Measurements from ENCODE around the gene PHACTR1. TPM values are rescaled to one million over a fixed set of nuclear protein-coding genes. Genes with fewer than 3 reads are reported as not detected.
"Not testable (repeated sequence)": the region's sequence is repeated elsewhere in the genome, so short reads cannot be mapped to it uniquely, and the experiment has no call there.

Gene PHACTR1
- total RNA-seq, 4 donors from 2014 or later, result 12.6 to 17.7 (median 17.1) TPM

- ATAC-seq (ENCODE audit: low FRiP score) (no peak), DNase-seq (ENCODE audit: low spot score) (no peak)
Measured at GRCh38 chr6:13318821-13319220, 602.3 kb downstream of the PHACTR1 start.

GRCh38 chr6:13319891-13320564 is 603.5 kb downstream of the PHACTR1 start:
- no peak for TF ChIP-seq CTCF (IDR thresholded peaks at IDR 0.05)
- ATAC-seq (ENCODE audit: low FRiP score) (no peak), DNase-seq (ENCODE audit: low spot score) (no peak)

More at GRCh38 chr6:13318821-13319220, 602.3 kb downstream of the PHACTR1 start:
- TF ChIP-seq CTCF (IDR thresholded peaks at IDR 0.05), result no peak

GRCh38 chr6:13326031-13326586 is 609.5 kb downstream of the PHACTR1 start:
- ATAC-seq (ENCODE audit: low FRiP score); DNase-seq (ENCODE audit: low spot score): not testable (repeated sequence)

GRCh38 chr6:13327691-13328075 is 611.1 kb downstream of the PHACTR1 start:
- no peak for TF ChIP-seq CTCF (IDR thresholded peaks at IDR 0.05)
- no peak for ATAC-seq (ENCODE audit: low FRiP score)
- DNase-seq (ENCODE audit: low spot score), result no peak

GRCh38 chr6:13328076-13328874 is 611.7 kb downstream of the PHACTR1 start, which contains the start of gene TBC1D7:
Gene TBC1D7, minus strand, starts transcription at chr6:13328537. Its CDS starts 1,639 bp downstream, at chr6:13326898.
- ATAC-seq (ENCODE audit: low FRiP score) (peak; percentile 96), DNase-seq (ENCODE audit: low spot score) (peak; percentile 74)
- TF ChIP-seq CTCF (IDR thresholded peaks at IDR 0.05), result no peak

GRCh38 chr6:13328875-13329183 is 612.3 kb downstream of the PHACTR1 start:
- TF ChIP-seq CTCF (IDR thresholded peaks at IDR 0.05), result no peak
- DNase-seq (ENCODE audit: low spot score) (no peak), ATAC-seq (ENCODE audit: low FRiP score) (no peak)

GRCh38 chr6:13331516-13332348 is 615.2 kb downstream of the PHACTR1 start:
- DNase-seq (ENCODE audit: low spot score), result no peak
- ATAC-seq (ENCODE audit: low FRiP score), result no peak
- no peak for TF ChIP-seq CTCF (IDR thresholded peaks at IDR 0.05)
